Kidney (tissue), 14 donors: Measurements from ENCODE around the gene RAI1. TPM values are rescaled to one million over a fixed set of nuclear protein-coding genes. Genes with fewer than 3 reads are reported as not detected.

ENCODE experiments used
- DNase-seq, 5 donors: peaks; one replicate each; pipeline ENCODE4 v3.0.0-alpha.2; 2013 to 2020
- FAIRE-seq: peaks from 2 replicates; lab custom pipeline; 2012; peaks lifted over from hg19 to GRCh38; lab: Jason Lieb, UNC
- H3K27ac ChIP-seq, 2 donors: one replicate each; pipeline ENCODE4 v1.7.0; 2013; ENCODE audit warnings: low read depth in 2 of 2, low read length in 2 of 2, inconsistent platforms in 1 of 2
- H3K27me3 ChIP-seq: one replicate; pipeline ENCODE4 v1.7.1; 2013; ENCODE audit warnings: low read length, inconsistent platforms; ENCODE audit not compliant: control insufficient read depth, insufficient read depth
- H3K36me3 ChIP-seq, 3 donors: one replicate each; pipeline versions ENCODE4 v1.7.0 to v1.7.1; 2013; ENCODE audit warnings: low read length in 3 of 3, control low read depth in 1 of 3, inconsistent platforms in 1 of 3; ENCODE audit not compliant: insufficient read depth in 3 of 3, control insufficient read depth in 2 of 3
- H3K4me1 ChIP-seq, 3 donors: one replicate each; pipeline versions ENCODE4 v1.7.0 to v1.7.1; 2013; ENCODE audit warnings: low read length in 3 of 3, inconsistent platforms in 1 of 3, low read depth in 1 of 3; ENCODE audit not compliant: control insufficient read depth in 2 of 3, insufficient read depth in 2 of 3
- H3K4me3 ChIP-seq, 3 donors: one replicate each; pipeline versions ENCODE4 v1.7.0 to v1.8.1; 2013; ENCODE audit warnings: low read length in 3 of 3, control low read depth in 1 of 3, inconsistent platforms in 1 of 3
- H3K9ac ChIP-seq, 3 donors: one replicate each; pipeline versions ENCODE4 v1.7.0 to v1.7.1; 2013; ENCODE audit warnings: low read length in 3 of 3, control low read depth in 1 of 3, inconsistent platforms in 1 of 3
- H3K9me3 ChIP-seq, 3 donors: one replicate each; pipeline versions ENCODE4 v1.7.0 to v1.7.1; 2013; ENCODE audit warnings: low read length in 3 of 3, control low read depth in 1 of 3, inconsistent platforms in 1 of 3; ENCODE audit not compliant: control insufficient read depth in 2 of 3, insufficient read depth in 1 of 3
- CTCF ChIP-seq: IDR thresholded peaks from 3 replicates; pipeline ENCODE4 v1.5.1; 2012; ENCODE audit warnings: mild to moderate bottlenecking, moderate library complexity, borderline replicate concordance; ENCODE audit not compliant: insufficient read depth; ENCODE audit errors: extremely low read depth
- intact Hi-C: fragments of 100-400 bp; cut with DNase I; formaldehyde crosslinking; loops from one replicate; pipeline ENCODE4 v1.11.1; 2022
- polyA plus RNA-seq: library from polyadenylated mRNA; stranded (reverse); fragments of 350-450 nt; fragmentation: Illumina TruSeq; extraction: RNeasy Lipid Tissue Mini Kit (QIAGEN cat#74804); gene quantifications from one replicate; pipeline ENCODE4 v1.2.3, GENCODE V29; 2014; ENCODE audit warnings: low read depth, low replicate concordance; ENCODE audit not compliant: insufficient read depth
- total RNA-seq: library from RNA; stranded (reverse); fragmentation: NEBNext Ultra II Directional; extraction: Animal tissue kit (Norgen Biotek cat#: 25700); gene quantifications from one replicate; pipeline ENCODE4 v1.2.1, GENCODE V29; 2021
- donor health status: control.
- donor health status: control.
- donor health status: control.
- donor health status: control.
- donor health status: control.
- donor health status: DM: yes; HTN: yes; CAD: no.
- donor health status: Normal renal cell carcinoma (clear cell type).

The RAI1 gene
- total and polyA plus RNA-seq, 2 donors from 2014 or later = 6.7 to 50.5 TPM

- Histone ChIP-seq H3K27ac (peak overlapping the region; percentile 99), H3K9me3 (no peaks in the 10 kb centered on the region), H3K27me3 (no peaks in the 10 kb centered on the region), H3K4me1 (peaks cover 0 to 59% (median 49%) of the 10 kb centered on the region in 3 donors), H3K9ac (peak overlapping the region in 2 of 3 donors; percentile 37 to 90), H3K36me3 (no peaks in the 10 kb centered on the region), H3K4me3 (peak overlapping the region in 1 of 3 donors; percentile 80)
- peak in 1 of 5 donors; percentile 70 for DNase-seq
- no peak for FAIRE-seq
- intact Hi-C loops = no loop called here
- no peak for TF ChIP-seq CTCF
These were observed 156.1 kb downstream of the RAI1 start for GRCh38 chr17:17837380-17837821.

- DNase-seq = peak in 3 of 5 donors; percentile 61 to 82 (median 77)
- peak overlapping the region in 1 of 3 donors; percentile 29 for H3K4me3 ChIP-seq
- H3K9me3 ChIP-seq = no peaks in the 10 kb centered on the region
- H3K27me3 ChIP-seq = no peaks in the 10 kb centered on the region
- H3K36me3 ChIP-seq = no peaks in the 10 kb centered on the region
- peak overlapping the region in 2 of 3 donors; percentile 37 to 90 for H3K9ac ChIP-seq
- H3K4me1 ChIP-seq = peaks cover 0 to 59% (median 49%) of the 10 kb centered on the region in 3 donors
- peak overlapping the region; percentile 99 for H3K27ac ChIP-seq
- no peak for FAIRE-seq
- TF ChIP-seq CTCF = no peak
- intact Hi-C loops = no loop called here
These were observed 157.0 kb downstream of the RAI1 start for GRCh38 chr17:17837966-17838962.

- H3K36me3 ChIP-seq = no peaks in the 10 kb centered on the region
- peaks cover 0 to 52% (median 43%) of the 10 kb centered on the region in 3 donors for H3K4me1 ChIP-seq
- peak overlapping the region; percentile 24 to 65 (median 47) for H3K4me3 ChIP-seq
- intact Hi-C loops = no loop called here
- DNase-seq (peak; percentile 79 to 97 (median 89)), FAIRE-seq (no peak)
- no peaks in the 10 kb centered on the region for H3K9me3 ChIP-seq
- H3K9ac ChIP-seq = peak overlapping the region in 2 of 3 donors; percentile 83 to 93
- H3K27me3 ChIP-seq = no peaks in the 10 kb centered on the region
- no peak for TF ChIP-seq CTCF
- H3K27ac ChIP-seq = peak overlapping the region; percentile 98 to 99
These were observed 158.8 kb downstream of the RAI1 start for GRCh38 chr17:17839791-17840707.
